ENCODE measurements around the gene KIF11.
"Not testable (repeated sequence)": the region's sequence is repeated elsewhere in the genome, so short reads cannot be mapped to it uniquely, and the experiment has no call there.

Gene KIF11

DNA sequence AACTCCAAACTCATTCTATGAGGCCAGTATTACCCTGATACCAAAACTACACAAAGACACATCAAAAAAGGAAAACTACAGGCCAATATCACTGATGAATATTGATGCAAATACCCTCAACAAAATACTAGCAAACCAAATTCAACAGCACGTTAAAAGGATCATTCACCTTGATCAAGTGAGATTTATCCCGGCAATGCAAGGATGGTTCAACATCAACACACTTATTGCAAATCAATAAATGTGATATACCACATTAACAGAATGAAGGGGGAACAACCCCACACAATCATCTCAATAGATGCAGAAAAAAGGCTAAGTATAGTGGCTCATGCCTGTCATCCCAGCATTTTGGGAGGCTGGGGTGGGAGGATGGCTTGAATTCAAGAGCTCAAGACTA, 39.0 kb upstream of the KIF11 start:
- CTCF ChIA-PET = interaction anchor here (1.0 to 2.1 kb wide), 2 partner anchors 17 to 37 kb away, joined by 3 to 7 read pairs; no protein-coding TSS in a partner anchor
- POLR2A ChIA-PET = no interaction called here
- TF ChIP-seq, protein P1, sequence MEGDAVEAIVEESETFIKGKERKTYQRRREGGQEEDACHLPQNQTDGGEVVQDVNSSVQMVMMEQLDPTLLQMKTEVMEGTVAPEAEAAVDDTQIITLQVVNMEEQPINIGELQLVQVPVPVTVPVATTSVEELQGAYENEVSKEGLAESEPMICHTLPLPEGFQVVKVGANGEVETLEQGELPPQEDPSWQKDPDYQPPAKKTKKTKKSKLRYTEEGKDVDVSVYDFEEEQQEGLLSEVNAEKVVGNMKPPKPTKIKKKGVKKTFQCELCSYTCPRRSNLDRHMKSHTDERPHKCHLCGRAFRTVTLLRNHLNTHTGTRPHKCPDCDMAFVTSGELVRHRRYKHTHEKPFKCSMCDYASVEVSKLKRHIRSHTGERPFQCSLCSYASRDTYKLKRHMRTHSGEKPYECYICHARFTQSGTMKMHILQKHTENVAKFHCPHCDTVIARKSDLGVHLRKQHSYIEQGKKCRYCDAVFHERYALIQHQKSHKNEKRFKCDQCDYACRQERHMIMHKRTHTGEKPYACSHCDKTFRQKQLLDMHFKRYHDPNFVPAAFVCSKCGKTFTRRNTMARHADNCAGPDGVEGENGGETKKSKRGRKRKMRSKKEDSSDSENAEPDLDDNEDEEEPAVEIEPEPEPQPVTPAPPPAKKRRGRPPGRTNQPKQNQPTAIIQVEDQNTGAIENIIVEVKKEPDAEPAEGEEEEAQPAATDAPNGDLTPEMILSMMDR (IDR thresholded peaks at IDR 0.05; ENCODE audit: control extremely low read depth, extremely low read depth, low read depth, missing control alignments) = no peak
- no peak for DNase-seq (ENCODE audit: extremely low spot score)

DNA sequence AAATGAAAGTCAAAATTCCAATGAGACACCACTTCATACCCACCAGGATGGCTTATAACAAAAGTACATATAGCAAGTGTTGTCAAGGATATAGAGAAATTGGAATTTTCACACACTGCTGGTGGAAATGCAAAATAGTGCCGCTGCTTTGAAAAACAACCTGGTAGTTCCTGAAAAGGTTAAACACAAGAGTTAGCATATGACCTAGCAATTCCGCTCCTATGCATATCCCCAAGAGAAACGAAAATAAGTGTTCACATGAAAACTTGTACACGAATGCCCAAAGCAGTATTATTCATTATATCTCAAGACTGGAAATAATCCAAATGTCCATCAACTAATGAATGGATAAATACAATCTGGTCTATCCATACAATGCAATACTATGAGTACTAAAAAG, 33.9 kb upstream of the KIF11 start:
- DNase-seq (ENCODE audit: extremely low spot score) = no peak
- ChIA-PET CTCF (no interaction called here), POLR2A (no interaction called here)
- TF ChIP-seq, protein P1 (IDR thresholded peaks at IDR 0.05; ENCODE audit: control extremely low read depth, extremely low read depth, low read depth, missing control alignments) = no peak

DNA sequence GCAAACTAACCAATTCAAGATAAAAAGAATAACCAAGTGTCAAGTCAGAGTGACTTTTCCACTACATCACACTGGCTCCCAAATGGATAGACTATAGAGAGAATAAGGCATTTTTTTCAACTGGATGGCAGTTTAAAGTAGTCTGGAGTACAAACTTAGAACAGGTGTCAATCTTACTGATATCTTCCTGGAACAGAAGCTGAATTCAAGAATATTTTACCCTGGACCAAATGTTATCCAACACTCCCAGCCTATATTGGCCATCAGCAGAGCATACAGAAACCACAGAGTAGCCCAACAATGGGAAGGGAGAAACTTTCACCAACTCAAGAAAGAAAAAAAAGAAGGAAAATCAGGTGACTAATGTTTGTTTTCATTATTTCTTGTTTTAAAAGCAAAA, 30.5 kb upstream of the KIF11 start:
- TF ChIP-seq, protein P1 (IDR thresholded peaks at IDR 0.05; ENCODE audit: control extremely low read depth, extremely low read depth, low read depth, missing control alignments) = no peak
- ChIA-PET CTCF (interaction anchor here (0.6 kb wide), 1 partner anchor 28 kb away, joined by 3 read pairs; no protein-coding TSS in a partner anchor), POLR2A (no interaction called here)
- no peak for DNase-seq (ENCODE audit: extremely low spot score)

DNA sequence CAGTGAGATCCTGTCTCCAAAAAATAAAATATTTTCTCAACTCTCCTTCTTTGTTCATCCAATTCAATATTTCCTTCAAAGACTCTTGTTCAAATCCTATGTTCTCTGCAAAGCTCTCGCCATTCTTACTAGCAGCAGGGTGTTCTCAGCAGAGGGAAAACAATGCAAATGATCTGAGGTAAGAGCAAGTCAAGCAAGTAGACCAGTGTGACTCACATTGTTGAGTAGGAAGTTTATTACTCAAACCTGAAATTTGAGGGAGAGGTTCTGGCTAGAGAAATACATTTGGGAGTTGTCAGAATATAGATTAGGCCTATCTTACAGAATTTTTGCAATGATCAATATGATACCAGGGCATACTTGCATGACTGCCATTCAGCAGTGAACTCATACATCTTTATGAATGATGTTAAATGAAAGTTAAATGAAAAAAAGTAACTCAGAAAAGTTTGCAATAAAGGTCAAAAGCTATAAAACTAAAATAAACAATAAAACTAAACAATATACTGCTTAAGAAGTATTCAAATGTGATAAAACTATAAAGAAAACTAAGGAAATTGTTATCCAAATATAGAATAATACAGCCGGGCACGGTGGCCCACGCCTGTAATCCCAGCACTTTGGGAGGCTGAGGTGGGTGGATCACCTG, 24.9 kb upstream of the KIF11 start:
- POLR2A ChIA-PET = no interaction called here
- TF ChIP-seq, protein P1 (IDR thresholded peaks at IDR 0.05; ENCODE audit: control extremely low read depth, extremely low read depth, low read depth, missing control alignments) = no peak
- CTCF ChIA-PET = interaction anchor here (1.1 to 1.5 kb wide), 2 partner anchors 49 to 51 kb away, joined by 3 to 4 read pairs; no protein-coding TSS in a partner anchor
- DNase-seq (ENCODE audit: extremely low spot score) = peak; percentile 54

DNA sequence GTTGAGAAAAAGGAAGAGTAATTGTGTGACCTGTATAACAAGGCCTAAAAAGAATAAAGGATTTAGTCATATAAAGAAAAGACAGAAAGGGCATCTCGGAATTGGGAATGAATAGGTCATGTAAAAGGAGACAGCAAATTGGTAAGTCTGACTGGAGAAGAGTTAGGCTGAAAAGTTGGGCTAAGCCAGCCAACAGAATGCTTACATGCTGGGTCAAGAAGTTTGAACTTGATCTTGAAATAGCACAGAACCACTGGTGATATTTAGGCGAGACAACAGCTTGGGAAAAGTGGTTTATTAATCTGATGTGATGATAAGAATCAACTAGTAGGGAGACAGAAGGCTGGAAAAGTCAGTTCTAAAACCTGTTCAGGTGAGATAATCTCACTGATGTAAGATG, 23.9 kb upstream of the KIF11 start:
- DNase-seq (ENCODE audit: extremely low spot score) = no peak
- CTCF ChIA-PET = no interaction called here
- TF ChIP-seq, protein P1 (IDR thresholded peaks at IDR 0.05; ENCODE audit: control extremely low read depth, extremely low read depth, low read depth, missing control alignments) = no peak
- POLR2A ChIA-PET = no interaction called here

DNA sequence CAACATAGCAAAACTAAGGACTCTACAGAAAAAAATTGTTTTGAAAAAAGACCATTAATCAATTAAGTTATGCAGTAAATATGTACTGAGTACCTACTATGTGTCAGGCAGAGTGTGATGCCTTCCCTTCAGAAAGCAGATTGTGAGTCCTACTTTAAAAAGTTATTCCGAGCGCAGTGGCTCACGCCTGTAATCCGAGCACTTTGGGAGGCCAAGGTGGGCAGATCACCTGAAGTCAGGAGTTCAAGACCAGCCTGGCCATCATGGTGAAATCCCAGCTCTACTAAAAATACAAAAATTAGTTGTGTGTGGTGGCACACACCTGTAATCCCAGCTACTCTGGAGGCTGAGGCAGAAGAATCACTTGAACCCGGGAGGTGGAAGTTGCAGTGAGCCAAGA, 23.3 kb upstream of the KIF11 start:
- POLR2A ChIA-PET; DNase-seq (ENCODE audit: extremely low spot score): not testable (repeated sequence)
- CTCF ChIA-PET = interaction anchor here (7.6 kb wide), 1 partner anchor 52 kb away, joined by 63 read pairs; no protein-coding TSS in a partner anchor

DNA sequence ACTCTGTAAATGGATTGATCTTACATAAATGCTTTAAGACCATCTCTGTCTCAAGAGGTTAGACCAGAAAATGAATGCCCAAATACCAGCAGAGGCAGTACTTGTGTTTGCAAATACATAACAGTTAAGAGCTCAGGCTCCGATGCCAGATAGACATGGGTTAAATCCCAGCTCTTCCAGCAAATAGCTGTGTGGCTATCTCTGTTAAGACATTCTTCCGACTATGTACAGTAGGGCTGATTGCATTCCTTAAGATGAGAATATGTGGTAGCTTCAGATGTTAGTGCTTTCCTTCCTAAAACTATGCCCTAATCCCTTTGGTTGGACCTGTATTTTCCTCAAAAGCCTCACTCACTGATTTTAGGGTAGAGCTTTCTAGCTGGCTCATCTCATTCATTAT, 21.3 kb upstream of the KIF11 start:
- ChIA-PET CTCF (interaction anchor here (1.1 to 7.6 kb wide), 11 partner anchors 10 to 483 kb away, joined by 3 to 63 read pairs (median 6); no protein-coding TSS in a partner anchor), POLR2A (no interaction called here)
- DNase-seq (ENCODE audit: extremely low spot score) = no peak
- TF ChIP-seq, protein P1 (IDR thresholded peaks at IDR 0.05; ENCODE audit: control extremely low read depth, extremely low read depth, low read depth, missing control alignments) = no peak

All from GM10248 (cell line).